ENCODE results near the gene TMEM203. TPM values are rescaled to one million over a fixed set of nuclear protein-coding genes. Genes with fewer than 3 reads are reported as not detected.

TMEM203 gene
- total and polyA plus RNA-seq, 2 experiments from 2014 or later = 32.7 to 53.4 TPM

- Mint-ChIP-seq H3K9me3 (no peaks in the 10 kb centered on the region), H3K27ac (no peak overlapping the region), H3K36me3 (ENCODE audit: low read depth) (no peaks in the 10 kb centered on the region), H3K4me1 (peaks cover 2% of the 10 kb centered on the region; the same call in 2 of the 3 replicates), H3K4me3 (no peak overlapping the region), H3K27me3 (ENCODE audit: insufficient read depth, low read depth, poor library complexity) (peaks cover 3% of the 10 kb centered on the region)
- DNase-seq (ENCODE audit: low spot score) (no peak), ATAC-seq (no peak)
- no peak overlapping the region for H3K27ac ChIP-seq (ENCODE audit: low read depth)
- no peak overlapping the region for H3K4me3 ChIP-seq
- H3K79me2 ChIP-seq (replicated peaks; ENCODE audit: insufficient read depth) = no peaks in the 10 kb centered on the region
- H3K27me3 ChIP-seq (ENCODE audit: insufficient read depth) = peaks cover 9% of the 10 kb centered on the region; the same call in 1 of the 2 replicates
- H4K20me1 ChIP-seq (replicated peaks; ENCODE audit: insufficient read depth) = no peaks in the 10 kb centered on the region
- H3K4me2 ChIP-seq = no peak overlapping the region
- no peak overlapping the region for H2AFZ ChIP-seq
- 0 out of 2 replicates have a peak, but pooled peaks cover 6% of the 10 kb centered on the region for H3F3A ChIP-seq (replicated peaks; ENCODE audit: low read depth)
- H3K9me2 ChIP-seq (ENCODE audit: insufficient read depth) = no peaks in the 10 kb centered on the region
- no peak for TF ChIP-seq POLR2AphosphoS5 (IDR thresholded peaks at IDR 0.05; ENCODE audit: low read depth)
- no peak for TF ChIP-seq STAT1 (IDR thresholded peaks at IDR 0.05; ENCODE audit: unreplicated experiment)
- TF ChIP-seq ZNF114 (CRISPR knock-in tag; IDR thresholded peaks at IDR 0.05) = no peak
- TF ChIP-seq ETS1 (IDR thresholded peaks at IDR 0.05) = no peak
- TF ChIP-seq ZNF331 (CRISPR knock-in tag; IDR thresholded peaks at IDR 0.05; ENCODE audit: low read depth) = no peak
- TF ChIP-seq NANOG (IDR thresholded peaks at IDR 0.05; ENCODE audit: borderline replicate concordance) = no peak
- TF ChIP-seq REST (IDR thresholded peaks at IDR 0.05; ENCODE audit: unreplicated experiment) = no peak
- TF ChIP-seq CREB1 (CRISPR knock-in tag; IDR thresholded peaks at IDR 0.05; ENCODE audit: low read depth) = no peak
- no peak for TF ChIP-seq EZH2 (IDR thresholded peaks at IDR 0.05; ENCODE audit: low read depth, unreplicated experiment)
- no peak for TF ChIP-seq CTCF (conservative IDR thresholded peaks at IDR 0.05; ENCODE audit: low read depth in 2 of 2)
- TF ChIP-seq EZH2phosphoT487 (IDR thresholded peaks at IDR 0.05; ENCODE audit: unreplicated experiment) = no peak
- H3K4me1 ChIP-seq (ENCODE audit: insufficient read depth) = no peaks in the 10 kb centered on the region; the same call in 1 of the 2 replicates
- H3K36me3 ChIP-seq (ENCODE audit: insufficient read depth) = no peaks in the 10 kb centered on the region
These were observed 20.4 kb upstream of the TMEM203 start for GRCh38 chr9:137225699-137226331.
